GM12873 (cell line): ENCODE measurements around the gene SULF2.

Experiments
- TF ChIP-seq, protein P1 (sequence below): IDR thresholded peaks from 2 replicates; pipeline ENCODE4 v1.5.1; 2012; ENCODE audit warnings: low read depth, mild to moderate bottlenecking, moderate library complexity, low read length, control low read depth; ENCODE audit not compliant: insufficient read depth; ENCODE audit errors: missing control alignments

The SULF2 gene

GRCh38 chr20:47720636-47721427 lies 64.4 kb downstream of the SULF2 start:
- TF ChIP-seq, protein P1, sequence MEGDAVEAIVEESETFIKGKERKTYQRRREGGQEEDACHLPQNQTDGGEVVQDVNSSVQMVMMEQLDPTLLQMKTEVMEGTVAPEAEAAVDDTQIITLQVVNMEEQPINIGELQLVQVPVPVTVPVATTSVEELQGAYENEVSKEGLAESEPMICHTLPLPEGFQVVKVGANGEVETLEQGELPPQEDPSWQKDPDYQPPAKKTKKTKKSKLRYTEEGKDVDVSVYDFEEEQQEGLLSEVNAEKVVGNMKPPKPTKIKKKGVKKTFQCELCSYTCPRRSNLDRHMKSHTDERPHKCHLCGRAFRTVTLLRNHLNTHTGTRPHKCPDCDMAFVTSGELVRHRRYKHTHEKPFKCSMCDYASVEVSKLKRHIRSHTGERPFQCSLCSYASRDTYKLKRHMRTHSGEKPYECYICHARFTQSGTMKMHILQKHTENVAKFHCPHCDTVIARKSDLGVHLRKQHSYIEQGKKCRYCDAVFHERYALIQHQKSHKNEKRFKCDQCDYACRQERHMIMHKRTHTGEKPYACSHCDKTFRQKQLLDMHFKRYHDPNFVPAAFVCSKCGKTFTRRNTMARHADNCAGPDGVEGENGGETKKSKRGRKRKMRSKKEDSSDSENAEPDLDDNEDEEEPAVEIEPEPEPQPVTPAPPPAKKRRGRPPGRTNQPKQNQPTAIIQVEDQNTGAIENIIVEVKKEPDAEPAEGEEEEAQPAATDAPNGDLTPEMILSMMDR = no peak

- TF ChIP-seq, protein P1 = no peak
Observed at GRCh38 chr20:47719625-47720024, 65.7 kb downstream of the SULF2 start.

- TF ChIP-seq, protein P1 = no peak
Observed at GRCh38 chr20:47719211-47719610, 66.1 kb downstream of the SULF2 start.

DNA sequence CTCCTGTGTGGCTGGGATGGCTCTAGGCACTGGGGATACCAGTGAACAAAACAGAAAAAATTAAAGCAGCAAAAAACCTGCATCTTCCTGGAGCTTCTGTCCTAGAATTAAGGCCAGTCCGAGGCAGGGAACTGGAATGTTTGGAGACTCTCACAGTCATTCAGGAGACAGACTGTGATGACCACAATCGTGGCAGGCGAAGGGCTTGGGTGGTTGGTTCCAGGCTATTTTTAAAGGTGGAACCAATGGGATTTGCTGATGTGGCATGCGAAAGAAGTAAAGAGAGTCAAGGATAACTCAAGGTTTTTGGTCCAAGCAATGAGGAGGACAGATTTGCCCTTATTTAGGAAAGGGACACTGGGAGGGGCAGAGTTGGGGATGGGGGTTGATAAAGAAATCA lies 66.9 kb downstream of the SULF2 start:
- TF ChIP-seq, protein P1 = no peak

- TF ChIP-seq, protein P1 = no peak
Observed at GRCh38 chr20:47717421-47717820, 67.9 kb downstream of the SULF2 start.

DNA sequence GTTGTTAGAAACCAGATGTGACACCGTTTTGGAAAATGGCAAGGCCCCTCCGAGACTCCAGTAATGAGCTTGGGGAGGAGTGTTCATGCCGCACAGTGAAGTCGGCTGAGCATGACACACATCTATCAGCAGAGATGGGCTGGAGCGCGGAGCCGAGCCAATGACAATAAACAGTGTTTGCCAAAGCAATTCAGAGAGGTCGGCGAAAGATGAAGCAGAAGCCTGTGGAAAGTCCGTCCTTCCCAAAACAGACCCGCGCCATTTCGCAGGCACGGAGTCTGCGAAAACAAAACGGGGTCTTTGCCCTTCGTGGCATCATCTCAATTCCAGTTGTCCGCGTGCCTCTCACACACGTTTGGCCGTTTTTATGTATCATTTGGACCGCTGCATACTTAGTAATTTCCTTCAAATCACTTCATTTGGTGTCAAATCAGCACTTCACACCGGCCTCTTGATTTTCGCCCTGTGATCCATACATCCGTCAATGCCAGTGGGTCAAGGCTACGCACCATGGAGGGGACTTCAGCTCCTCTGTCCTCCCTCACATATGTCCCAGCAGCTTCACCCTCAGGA lies 71.3 kb downstream of the SULF2 start:
- TF ChIP-seq, protein P1 = no peak

DNA sequence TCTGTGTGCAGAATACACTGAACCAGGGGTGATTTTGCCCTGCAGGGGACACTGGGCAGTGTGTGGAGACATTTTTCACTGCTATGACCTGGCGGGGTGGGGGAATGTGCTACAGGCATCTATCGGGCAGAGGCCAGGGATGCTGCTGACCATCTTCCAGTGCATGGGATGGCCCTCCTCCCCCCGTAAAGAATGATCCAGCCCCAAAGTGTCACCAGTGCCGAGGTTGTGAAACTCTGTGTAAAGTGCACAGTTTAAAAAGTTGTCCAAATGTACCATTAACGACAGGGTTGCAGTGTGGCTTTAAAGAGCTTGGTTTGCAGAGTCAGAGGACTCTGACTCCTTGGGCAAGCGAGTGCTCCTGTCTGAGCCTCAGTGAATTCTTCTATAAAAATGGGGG lies 72.1 kb downstream of the SULF2 start:
- TF ChIP-seq, protein P1 = no peak
